Activated T-cell treated with anti-CD3 and anti-CD28 coated beads for 24 hours (primary cell): Measurements from ENCODE around the gene BLID.

Source experiments
- DNase-seq: peaks from one replicate; pipeline ENCODE4 v3.0.0-alpha.2; 2020; ENCODE audit warnings: low read depth

Gene BLID, protein sequence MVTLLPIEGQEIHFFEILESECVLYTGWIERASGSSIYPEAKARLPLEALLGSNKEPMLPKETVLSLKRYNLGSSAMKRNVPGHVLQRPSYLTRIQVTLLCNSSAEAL

GRCh38 chr11:122115524-122116379 is at the start of gene BLID:
TSS of gene BLID (minus strand) at chr11:122116215. CDS start at chr11:122115922, 293 bp downstream.
- DNase-seq, result no peak

- DNase-seq, result no peak
Measured at GRCh38 chr11:122163053-122163819, 47.2 kb upstream of the BLID start.

GRCh38 chr11:122162095-122162494 is 46.1 kb upstream of the BLID start:
- no peak for DNase-seq

DNA sequence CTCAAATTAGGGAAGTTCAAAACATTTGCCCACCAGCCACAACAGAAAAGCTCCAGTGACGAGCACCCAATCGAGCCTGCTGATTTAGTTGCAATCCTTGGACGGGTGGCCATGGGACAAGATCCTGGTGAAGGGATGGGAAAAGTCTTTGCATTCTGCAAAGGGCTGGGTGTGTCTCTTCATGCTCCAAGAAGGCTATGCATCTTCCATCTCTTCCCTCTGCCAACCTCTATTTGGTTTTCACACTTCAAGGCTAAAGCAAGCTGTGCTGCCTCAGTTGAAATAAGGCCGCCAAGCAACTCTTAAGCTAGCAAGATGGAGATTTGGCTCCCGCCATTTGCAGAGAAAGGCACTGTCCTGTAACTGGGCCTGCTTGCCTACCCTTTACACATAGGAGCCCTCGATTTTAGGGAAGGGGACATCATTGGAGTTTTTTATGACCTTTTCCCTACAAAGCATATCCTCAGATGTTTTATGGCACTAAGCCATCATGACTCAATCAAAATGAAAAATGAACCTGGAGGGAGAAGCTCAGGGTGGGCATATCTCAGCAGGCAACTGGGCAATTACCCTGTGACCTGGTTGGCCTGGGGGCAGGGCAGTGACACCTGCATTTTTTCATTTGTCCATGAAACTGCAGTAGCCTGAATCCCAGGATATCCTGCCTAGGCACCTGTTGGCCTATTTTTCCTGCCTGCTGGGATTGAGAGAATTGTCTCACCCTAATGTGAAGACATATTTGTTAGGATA is 45.0 kb upstream of the BLID start:
- DNase-seq, result no peak

- no peak for DNase-seq
Measured at GRCh38 chr11:122159861-122160260, 43.8 kb upstream of the BLID start.

DNA sequence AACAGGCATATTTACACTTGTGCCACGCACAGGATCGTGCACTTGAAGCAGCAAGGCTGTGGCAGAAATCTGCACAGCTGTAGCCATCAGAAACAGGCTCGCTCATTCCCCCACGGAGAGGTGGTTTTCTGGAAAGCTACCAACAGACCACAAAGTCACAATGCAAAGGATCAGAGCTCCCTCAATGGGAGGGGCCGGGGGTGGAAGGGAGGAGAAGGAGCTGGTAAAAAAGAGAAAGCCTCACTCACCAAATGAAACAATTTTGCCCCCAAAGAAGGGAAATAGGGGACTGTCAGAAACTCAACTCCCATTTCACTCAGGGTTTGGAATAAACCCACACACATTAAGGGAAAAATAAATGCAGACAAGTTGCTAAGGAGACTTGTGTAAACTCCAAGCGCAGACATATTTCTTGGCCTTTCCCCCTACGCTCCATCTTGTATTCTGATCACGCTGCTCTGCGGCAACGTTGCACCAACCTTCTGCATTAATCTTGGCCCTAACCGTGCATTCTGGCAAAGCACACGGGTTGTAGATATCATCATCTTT is 43.2 kb upstream of the BLID start:
- no peak for DNase-seq

DNA sequence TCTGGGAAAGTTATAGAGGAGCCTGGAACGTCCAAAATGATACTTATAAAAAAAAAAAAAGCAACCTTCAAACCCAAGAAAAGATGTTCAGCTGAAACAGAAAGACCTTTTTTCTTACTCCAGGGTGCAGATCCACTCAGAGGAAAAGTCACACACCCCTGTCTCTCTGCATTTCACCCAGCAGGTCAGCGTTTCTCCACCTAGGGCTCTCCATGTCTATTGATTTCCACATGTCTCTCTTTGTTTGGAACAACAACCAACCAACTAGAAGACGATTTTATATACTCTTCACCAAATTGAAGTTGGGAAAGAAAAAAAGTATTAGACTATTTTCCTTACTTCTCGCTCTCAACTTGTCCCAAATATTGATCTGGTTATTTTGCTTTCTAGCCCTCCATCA is 42.2 kb upstream of the BLID start:
- no peak for DNase-seq

- no peak for DNase-seq
Measured at GRCh38 chr11:122157653-122158161, 41.7 kb upstream of the BLID start.

GRCh38 chr11:122156940-122157382 is 40.9 kb upstream of the BLID start:
- no peak for DNase-seq

DNA sequence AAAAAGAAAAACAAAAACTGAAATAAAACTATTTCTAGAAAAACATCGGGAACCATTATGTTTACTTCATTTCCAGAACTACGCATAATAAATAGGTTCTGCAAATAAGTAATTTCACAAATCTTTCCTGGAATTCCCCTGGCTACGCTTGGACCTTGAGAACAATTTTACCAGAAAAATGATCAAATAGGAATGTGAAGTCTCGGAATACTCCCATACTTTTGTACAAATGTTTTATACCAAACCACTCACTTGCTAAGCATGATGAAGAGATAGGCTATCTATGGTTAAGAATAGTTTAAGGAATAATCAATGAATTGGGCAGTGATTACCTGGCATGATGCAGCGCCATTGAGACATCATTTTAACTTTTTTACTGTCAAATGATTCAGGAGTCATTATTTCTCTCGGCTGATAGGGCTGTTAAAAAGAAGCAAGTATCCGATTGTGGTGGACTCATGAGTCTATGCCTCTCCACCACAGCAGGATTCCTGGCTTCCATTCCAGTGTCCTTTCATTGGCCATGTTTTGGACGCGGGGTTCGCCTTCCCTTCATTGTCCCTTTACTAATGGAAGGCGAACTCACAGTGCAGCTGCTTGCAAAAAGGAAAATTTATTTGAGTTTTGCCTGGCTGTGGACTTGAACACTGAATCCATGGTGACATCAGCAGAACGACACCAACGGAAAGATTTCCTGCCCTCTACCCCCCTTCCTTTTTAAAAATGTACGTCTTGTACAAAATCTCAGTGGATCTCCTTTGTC is 39.9 kb upstream of the BLID start:
- DNase-seq, result no peak

- DNase-seq, result no peak
Measured at GRCh38 chr11:122154994-122155393, 39.0 kb upstream of the BLID start.

DNA sequence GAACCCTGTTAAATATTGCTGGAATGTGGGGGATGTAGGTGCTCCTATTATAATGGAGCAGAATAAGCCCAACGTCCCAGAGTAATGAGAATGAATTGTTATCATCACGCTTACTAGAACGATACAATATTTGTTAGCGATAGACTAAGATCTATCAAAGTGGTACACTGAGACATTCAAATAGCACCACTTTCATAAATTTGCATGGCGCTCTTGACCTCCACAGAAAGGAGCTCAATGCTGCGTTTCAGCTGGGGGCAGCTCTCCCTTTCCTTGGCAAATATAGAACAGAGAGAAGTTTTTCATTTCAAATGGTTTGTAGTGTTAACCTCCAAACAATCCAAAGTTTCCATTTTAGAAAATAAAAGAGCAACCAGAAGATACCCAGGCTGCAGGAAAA is 38.2 kb upstream of the BLID start:
- no peak for DNase-seq

- no peak for DNase-seq
Measured at GRCh38 chr11:122153746-122154145, 37.7 kb upstream of the BLID start.

- no peak for DNase-seq
Measured at GRCh38 chr11:122150216-122151124, 34.5 kb upstream of the BLID start.

GRCh38 chr11:122149202-122149601 is 33.2 kb upstream of the BLID start:
- no peak for DNase-seq

DNA sequence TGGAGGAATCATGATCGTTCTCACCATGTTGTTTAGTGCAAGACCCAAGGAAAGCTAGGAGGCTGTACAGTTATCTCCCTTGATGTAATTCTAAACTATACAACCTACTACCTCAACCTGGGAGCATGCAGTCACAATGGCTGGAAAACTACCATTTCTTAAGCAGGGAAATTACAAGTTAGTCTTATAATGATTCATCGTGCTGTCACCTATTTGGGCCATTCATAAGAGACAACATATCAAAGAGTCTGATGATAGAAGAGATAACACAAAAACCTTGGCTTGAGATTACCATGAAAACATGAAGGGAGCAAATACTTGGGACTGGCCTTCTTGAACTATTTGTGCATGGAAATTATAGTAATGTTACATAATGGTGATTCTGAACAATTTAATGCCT is 30.5 kb upstream of the BLID start:
- no peak for DNase-seq

GRCh38 chr11:122145715-122146274 is 29.8 kb upstream of the BLID start:
- DNase-seq, result no peak

GRCh38 chr11:122144752-122145151 is 28.7 kb upstream of the BLID start:
- no peak for DNase-seq

DNA sequence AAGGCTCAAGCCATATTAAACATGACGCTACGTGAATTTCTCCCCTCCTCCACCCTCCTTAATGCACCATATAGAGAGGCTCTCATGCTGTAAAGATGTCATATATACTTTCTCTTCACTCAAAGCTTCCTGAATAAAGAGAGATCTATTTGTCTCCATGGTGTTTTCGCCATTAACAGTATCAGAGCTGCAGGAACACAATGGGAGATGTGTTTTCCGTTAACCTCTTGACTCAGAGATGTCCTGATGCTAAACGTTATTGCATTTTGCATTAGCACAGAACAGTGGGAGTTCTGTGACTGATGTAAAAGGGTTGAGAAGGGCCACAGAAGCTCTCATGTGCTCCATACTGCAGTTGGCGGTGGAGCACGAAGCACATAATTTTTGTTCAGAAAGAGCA is 25.7 kb upstream of the BLID start:
- no peak for DNase-seq

- no peak for DNase-seq
Measured at GRCh38 chr11:122140500-122140899, 24.5 kb upstream of the BLID start.
